Peyer's patch (tissue), 4 donors: ENCODE results near the gene FH. TPM values are rescaled to one million over a fixed set of nuclear protein-coding genes. Genes with fewer than 3 reads are reported as not detected.

Source experiments
- DNase-seq, 3 donors: peaks; one replicate each; pipeline ENCODE4 v3.0.0-alpha.2; 2017 to 2019
- H3K27ac ChIP-seq, 4 donors: fragments of 200-600 bp; sonication (generic); one replicate each; pipeline ENCODE4 v1.5.1; 2016 to 2019
- H3K27me3 ChIP-seq, 2 donors: fragments of 200-600 bp; sonication (generic); one replicate each; pipeline ENCODE4 v1.5.1; 2019
- H3K36me3 ChIP-seq, 3 donors: fragments of 200-600 bp; sonication (generic); one replicate each; pipeline ENCODE4 v1.5.1; 2016 to 2019
- H3K4me1 ChIP-seq, 4 donors: fragments of 200-600 bp; sonication (generic); one replicate each; pipeline ENCODE4 v1.5.1; 2016 to 2019
- H3K4me3 ChIP-seq, 4 donors: fragments of 200-600 bp; sonication (generic); 1 replicate in 3 of 4; 2 replicates in 1 of 4; pipeline ENCODE4 v1.5.1; 2016 to 2019; ENCODE audit warnings: mild to moderate bottlenecking in 1 of 4
- H3K9me3 ChIP-seq, 4 donors: fragments of 200-600 bp; sonication (generic); one replicate each; pipeline ENCODE4 v1.5.1; 2016 to 2019; ENCODE audit warnings: mild to moderate bottlenecking in 1 of 4
- POLR2A ChIP-seq, 2 donors: fragments of 450-650 bp; IDR thresholded peaks; one replicate each; pipeline ENCODE4 v1.5.1; 2017; ENCODE audit warnings: antibody characterized with exemption in 2 of 2, mild to moderate bottlenecking in 2 of 2, moderate library complexity in 2 of 2
- total RNA-seq, 4 donors: library from RNA; depleted of rRNA; stranded (reverse); fragments of >200 nt; gene quantifications; one replicate each; pipeline ENCODE4 v1.1.0, GENCODE V29; 2016
- TF ChIP-seq, protein P1 (sequence below), 6 experiments: fragments of 450-650 bp in 4 of 6; fragments of 200-600 bp in 2 of 6; sonication (generic) in 1 of 6; IDR thresholded peaks; one replicate each; pipeline ENCODE4 v1.5.1; 2017 to 2019; ENCODE audit warnings: antibody characterized with exemption in 6 of 6, mild to moderate bottlenecking in 3 of 6, moderate library complexity in 1 of 6

The FH gene
- total RNA-seq, 4 donors from 2014 or later: 29.7 to 91.3 (median 56.1) TPM

DNA sequence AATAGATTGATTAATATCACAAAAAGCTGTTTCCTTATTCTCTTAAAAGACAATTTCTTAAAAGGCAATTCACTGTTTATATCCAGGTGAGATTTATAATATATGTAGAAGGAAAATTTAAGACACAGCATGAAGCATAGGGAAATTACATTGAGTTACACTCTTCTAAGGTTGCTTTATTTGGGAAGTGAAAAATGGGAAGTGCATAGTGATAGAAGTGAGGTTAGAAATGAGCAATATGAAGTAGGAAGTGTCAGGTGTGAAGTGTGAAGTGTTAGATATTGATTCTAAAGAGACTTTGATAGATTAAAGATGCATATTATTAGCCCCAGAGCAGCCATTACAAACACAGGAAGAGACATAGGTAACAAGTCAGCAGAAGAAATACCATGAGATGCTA is 40.3 kb downstream of the FH start:
- no peak for DNase-seq
- Histone ChIP-seq H3K27ac (no peak overlapping the region), H3K4me3 (no peak overlapping the region), H3K4me1 (no peaks in the 10 kb centered on the region), H3K9me3 (no peaks in the 10 kb centered on the region), H3K27me3 (no peaks in the 10 kb centered on the region), H3K36me3 (no peaks in the 10 kb centered on the region)
- TF ChIP-seq POLR2A (IDR thresholded peaks at IDR 0.05): no peak
- TF ChIP-seq, protein P1, sequence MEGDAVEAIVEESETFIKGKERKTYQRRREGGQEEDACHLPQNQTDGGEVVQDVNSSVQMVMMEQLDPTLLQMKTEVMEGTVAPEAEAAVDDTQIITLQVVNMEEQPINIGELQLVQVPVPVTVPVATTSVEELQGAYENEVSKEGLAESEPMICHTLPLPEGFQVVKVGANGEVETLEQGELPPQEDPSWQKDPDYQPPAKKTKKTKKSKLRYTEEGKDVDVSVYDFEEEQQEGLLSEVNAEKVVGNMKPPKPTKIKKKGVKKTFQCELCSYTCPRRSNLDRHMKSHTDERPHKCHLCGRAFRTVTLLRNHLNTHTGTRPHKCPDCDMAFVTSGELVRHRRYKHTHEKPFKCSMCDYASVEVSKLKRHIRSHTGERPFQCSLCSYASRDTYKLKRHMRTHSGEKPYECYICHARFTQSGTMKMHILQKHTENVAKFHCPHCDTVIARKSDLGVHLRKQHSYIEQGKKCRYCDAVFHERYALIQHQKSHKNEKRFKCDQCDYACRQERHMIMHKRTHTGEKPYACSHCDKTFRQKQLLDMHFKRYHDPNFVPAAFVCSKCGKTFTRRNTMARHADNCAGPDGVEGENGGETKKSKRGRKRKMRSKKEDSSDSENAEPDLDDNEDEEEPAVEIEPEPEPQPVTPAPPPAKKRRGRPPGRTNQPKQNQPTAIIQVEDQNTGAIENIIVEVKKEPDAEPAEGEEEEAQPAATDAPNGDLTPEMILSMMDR (IDR thresholded peaks at IDR 0.05): no peak

DNA sequence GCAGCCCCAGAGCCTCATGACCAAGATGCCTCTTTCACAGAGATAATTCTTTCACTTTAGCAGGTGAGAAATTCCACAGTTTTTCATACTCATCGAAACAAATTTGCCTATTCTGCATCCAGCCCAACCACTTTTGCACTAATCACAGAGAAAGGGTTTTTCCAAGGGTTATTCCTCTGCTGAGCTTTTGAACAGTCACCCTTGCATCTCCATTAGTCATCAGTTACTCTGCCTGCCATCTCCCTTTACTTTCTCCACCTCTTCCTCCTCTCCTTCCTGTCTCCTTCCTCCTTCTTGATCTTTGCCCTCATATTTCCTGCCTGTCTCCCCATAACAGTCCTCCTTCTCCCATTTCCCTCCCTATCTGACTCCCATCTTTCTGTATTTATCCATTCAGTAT is 43.9 kb downstream of the FH start:
- TF ChIP-seq POLR2A (IDR thresholded peaks at IDR 0.05): no peak
- TF ChIP-seq, protein P1 (IDR thresholded peaks at IDR 0.05): no peak
- Histone ChIP-seq H3K4me3 (no peak overlapping the region), H3K27me3 (no peaks in the 10 kb centered on the region), H3K9me3 (no peaks in the 10 kb centered on the region), H3K36me3 (no peaks in the 10 kb centered on the region), H3K27ac (no peak overlapping the region), H3K4me1 (no peaks in the 10 kb centered on the region)
- DNase-seq: no peak

DNA sequence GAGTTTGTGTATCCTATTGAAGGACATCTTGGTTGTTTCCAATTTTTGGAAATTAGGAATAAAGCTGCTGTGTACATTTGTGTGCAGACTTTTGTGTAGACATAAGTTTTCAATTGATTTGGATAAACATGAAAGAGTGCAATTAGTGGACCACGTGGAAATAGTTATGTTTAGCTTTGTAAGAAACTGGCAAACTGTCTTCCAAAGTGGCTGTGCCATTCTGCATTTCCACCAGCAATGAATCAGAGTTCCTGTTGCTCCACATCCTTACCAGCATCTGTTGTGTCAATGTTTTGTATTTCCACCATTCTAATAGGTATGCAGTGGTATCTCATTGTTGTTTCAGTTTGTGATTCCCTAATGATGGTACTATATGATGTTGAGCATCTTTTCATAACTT is 46.5 kb downstream of the FH start:
- DNase-seq: no peak

DNA sequence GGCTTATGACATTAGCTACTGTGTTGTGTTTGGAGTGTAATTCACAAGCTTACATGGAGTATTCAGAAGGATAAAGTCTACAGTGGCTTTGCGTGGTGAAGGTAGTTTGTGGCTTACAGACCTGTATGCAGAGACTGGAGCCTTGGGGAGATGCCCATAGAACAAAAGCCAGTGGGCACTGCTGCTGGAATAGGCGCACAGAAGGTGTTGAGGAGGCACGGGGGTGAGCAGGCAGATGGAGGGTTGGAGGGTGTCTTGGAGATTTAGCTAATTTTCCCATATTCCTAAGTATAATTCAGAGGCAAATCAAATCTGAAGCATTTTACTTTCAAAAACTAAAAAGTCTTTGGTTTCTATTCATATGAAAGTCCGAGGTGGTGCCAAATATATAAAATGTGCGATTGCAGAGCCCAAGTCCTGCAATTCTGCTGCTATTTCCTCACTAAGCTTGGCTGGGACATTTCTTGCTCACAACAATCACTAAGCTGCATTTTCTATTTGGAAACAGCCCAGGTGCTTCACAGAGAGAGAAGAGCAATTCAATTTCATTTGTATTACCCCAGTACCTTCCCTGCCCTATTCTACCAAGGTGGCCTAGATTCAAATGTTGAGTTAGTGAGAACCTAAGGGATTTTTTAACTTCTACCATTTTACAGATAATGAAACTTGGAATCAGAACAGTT is 48.5 kb downstream of the FH start:
- no peak for DNase-seq
- Histone ChIP-seq H3K9me3 (no peaks in the 10 kb centered on the region), H3K27ac (no peak overlapping the region), H3K4me3 (no peak overlapping the region), H3K27me3 (no peaks in the 10 kb centered on the region), H3K36me3 (no peaks in the 10 kb centered on the region), H3K4me1 (no peaks in the 10 kb centered on the region)
- TF ChIP-seq, protein P1 (IDR thresholded peaks at IDR 0.05): no peak
- no peak for TF ChIP-seq POLR2A (IDR thresholded peaks at IDR 0.05)

More for the DNA sequence above, 46.5 kb downstream of the FH start:
- H3K4me3 ChIP-seq: no peak overlapping the region
- TF ChIP-seq POLR2A (IDR thresholded peaks at IDR 0.05): no peak
- no peaks in the 10 kb centered on the region for H3K27me3 ChIP-seq
- H3K36me3 ChIP-seq: no peaks in the 10 kb centered on the region
- no peaks in the 10 kb centered on the region for H3K9me3 ChIP-seq
- H3K27ac ChIP-seq: no peak overlapping the region
- H3K4me1 ChIP-seq: no peaks in the 10 kb centered on the region

DNA sequence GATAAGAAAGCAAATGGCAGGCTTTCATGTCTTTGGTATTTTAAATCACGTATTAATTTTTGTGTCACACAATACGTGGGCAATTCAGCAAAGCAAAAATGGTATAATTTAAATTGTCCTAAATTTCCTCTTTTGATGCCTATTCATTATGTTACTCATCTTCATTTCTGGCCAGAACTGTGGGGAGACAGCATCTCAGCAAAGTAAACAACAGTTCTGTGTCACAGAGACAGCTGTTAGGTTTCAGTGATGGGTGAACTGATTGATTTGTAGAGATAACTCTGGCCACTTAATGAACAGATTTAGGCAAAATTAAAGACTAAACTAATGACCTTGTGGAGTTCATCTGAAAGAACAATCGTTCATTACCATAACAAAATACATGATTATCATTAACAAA is 49.2 kb downstream of the FH start:
- Histone ChIP-seq H3K27ac (no peak overlapping the region), H3K4me1 (no peaks in the 10 kb centered on the region), H3K27me3 (no peaks in the 10 kb centered on the region), H3K4me3 (no peak overlapping the region), H3K36me3 (no peaks in the 10 kb centered on the region), H3K9me3 (no peaks in the 10 kb centered on the region)
- no peak for TF ChIP-seq POLR2A (IDR thresholded peaks at IDR 0.05)
- TF ChIP-seq, protein P1 (IDR thresholded peaks at IDR 0.05): no peak
- DNase-seq: no peak

DNA sequence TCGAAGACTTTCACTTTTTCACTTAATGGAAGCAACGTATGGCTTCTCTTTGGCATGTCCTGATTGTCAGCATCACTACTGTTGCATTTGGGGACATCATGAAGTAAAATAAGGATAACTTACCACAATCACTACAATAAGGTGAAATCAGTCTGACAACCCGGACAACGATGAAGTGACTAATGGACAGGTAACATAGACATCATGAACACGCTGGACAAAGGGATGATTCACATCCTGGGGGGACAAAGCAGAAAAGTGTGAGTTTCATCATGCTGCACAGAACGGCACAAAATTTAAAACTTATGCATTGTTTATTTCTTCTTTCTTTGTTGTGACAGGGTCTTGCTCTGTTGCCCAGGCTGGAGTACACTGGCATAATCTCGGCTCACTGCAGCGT is 53.9 kb downstream of the FH start:
- no peak for DNase-seq
- no peaks in the 10 kb centered on the region for H3K9me3 ChIP-seq
- no peaks in the 10 kb centered on the region for H3K27me3 ChIP-seq
- no peaks in the 10 kb centered on the region for H3K4me1 ChIP-seq
- H3K27ac ChIP-seq: no peak overlapping the region
- TF ChIP-seq POLR2A (IDR thresholded peaks at IDR 0.05): no peak
- no peak overlapping the region for H3K4me3 ChIP-seq
- no peaks in the 10 kb centered on the region for H3K36me3 ChIP-seq

DNA sequence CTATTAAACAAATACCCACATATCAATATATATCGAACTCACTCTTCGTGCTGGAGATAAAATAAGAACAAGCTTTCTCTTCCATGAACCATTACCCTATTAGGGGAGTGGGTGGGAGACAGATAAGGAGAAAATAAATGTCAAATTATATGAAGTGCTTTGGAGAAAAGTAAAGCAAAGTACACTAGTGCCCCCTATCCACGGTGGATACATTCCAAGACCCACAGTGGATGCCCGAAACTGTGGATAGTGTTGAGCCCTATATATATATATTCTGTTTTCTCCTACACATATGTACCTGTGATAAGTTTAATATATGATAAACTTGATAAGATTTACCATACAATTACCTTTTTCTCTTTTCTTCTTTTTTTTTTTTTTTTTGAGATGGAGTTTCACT is 54.6 kb downstream of the FH start:
- H3K27me3 ChIP-seq: no peaks in the 10 kb centered on the region
- H3K9me3 ChIP-seq: no peaks in the 10 kb centered on the region
- no peaks in the 10 kb centered on the region for H3K4me1 ChIP-seq
- no peak overlapping the region for H3K4me3 ChIP-seq
- TF ChIP-seq, protein P1 (IDR thresholded peaks at IDR 0.05): no peak
- no peak for TF ChIP-seq POLR2A (IDR thresholded peaks at IDR 0.05)
- H3K36me3 ChIP-seq: no peaks in the 10 kb centered on the region
- no peak for DNase-seq
- no peak overlapping the region for H3K27ac ChIP-seq
